Measurements from ENCODE around the gene MCTP2. TPM values are rescaled to one million over a fixed set of nuclear protein-coding genes. Genes with fewer than 3 reads are reported as not detected.
A peak's percentile ranks its signal among the peaks of the same experiment; 100 is the strongest.
"Not testable (repeated sequence)": the region's sequence is repeated elsewhere in the genome, so short reads cannot be mapped to it uniquely, and the experiment has no call there.

The MCTP2 gene
- total RNA-seq, 1 donor from 2014 or later, result 32.3 TPM

DNA sequence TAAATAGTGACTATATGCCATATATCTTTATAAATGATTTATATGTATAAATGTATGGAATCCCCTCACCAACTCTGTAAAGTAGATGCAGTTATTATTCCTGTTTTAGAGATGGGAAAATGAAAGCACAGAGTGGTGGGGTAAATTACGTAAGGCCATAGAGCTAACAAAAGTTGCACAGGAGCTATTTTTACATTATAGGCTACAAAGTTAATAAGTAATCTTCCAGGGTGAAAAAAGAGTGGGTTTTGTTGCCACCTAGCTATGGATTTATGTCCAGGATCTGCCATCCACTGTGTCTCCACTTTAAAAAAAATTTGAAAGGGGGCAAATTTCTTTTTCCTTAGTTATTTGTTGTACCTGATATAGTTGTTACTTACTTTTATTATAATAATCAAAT is 235.7 kb downstream of the MCTP2 start:
- DNase-seq (ENCODE audit: low spot score) (no peak), ATAC-seq (no peak)
- intact Hi-C loops (cut with DNase I), result no loop called here

DNA sequence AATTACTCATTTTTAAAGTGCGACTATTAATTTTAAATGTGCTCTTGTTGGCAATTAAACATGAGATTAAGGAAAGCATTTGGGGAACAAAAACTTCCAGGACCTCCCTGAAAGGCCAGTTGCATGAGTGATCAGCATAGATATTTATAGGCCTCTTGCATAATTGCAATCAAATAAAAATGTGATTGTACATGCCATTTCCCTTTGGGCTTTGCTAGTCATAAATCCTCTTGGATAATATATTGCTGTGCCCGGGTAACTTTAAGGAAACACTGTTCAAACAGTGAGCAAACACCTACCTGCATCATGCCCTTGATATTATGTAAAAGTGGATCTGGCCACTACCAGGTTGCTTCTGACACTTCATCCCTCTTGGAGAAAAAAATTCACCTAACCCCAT is 239.1 kb downstream of the MCTP2 start:
- intact Hi-C loops (cut with DNase I), result no loop called here
- DNase-seq (ENCODE audit: low spot score) (no peak), ATAC-seq (no peak)

DNA sequence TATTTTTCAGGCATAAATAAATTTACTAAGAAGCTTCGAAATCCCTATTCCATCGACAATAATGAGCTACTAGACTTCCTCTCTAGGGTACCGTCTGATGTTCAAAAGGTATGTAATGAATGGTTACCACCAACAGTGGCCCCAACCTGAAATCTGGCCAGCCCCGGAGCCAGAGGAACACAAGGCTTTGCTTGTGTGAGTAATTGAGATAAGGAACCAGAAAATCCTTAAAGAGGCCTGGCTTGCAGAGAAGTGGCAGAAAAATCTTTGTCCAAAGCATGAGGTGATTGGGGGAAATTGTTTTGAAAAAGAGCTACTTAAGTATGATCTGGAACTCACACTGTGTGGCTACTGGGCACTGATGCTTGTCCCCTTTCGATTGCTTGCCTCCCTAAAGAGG is 245.3 kb downstream of the MCTP2 start:
- intact Hi-C loops (cut with DNase I), result no loop called here
- no peak for DNase-seq (ENCODE audit: low spot score)
- no peak for ATAC-seq

DNA sequence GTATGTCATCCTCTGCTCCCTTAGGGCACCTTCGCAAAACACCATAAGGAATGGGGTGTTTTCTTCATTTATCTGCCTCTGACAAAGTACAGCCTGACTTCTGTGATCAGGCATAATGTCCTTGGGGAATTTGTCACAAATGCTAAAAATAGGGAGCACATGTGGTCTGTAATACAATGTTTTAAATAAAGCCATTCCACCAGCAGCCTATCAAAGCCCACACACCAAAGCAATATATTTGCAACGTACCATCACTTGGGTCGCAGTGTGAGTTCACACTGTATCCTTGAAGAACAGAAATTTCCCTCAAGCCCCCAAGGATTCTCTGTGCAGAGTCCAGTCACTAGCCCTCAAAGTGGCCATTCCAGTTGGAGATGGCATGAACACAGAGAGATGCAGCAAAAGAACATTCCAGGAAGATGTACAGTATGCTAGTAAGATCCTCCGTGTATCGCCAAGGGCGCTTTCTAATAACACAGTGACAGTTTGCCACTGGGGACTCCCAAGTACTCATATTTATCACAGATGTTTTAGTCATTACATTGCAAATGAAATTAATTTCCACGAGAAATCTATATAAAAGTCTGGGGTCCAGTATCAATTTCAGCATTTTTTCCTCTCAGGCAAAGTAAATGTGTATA is 246.7 kb downstream of the MCTP2 start:
- ATAC-seq (no peak), DNase-seq (ENCODE audit: low spot score) (no peak)
- intact Hi-C loops (cut with DNase I), result no loop called here

DNA sequence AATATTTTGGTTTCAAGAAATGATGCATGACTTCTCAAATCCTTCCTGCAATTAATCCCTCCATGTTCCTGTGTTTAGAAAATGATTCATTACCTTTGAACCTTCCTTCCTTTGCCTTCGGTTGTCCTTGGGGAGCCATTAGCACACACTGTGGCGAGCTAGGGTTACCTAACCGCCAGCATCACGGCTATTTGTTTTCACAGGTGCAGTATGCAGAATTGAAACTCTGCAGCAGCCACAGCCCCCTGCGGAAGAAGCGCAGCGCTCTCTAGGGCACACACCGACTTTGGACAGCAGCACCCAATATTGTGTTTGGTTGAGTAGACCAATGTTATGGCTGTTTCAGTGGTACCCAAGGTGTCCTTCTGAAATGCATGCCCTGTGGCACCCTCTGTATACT is 247.4 kb downstream of the MCTP2 start:
- no peak for DNase-seq (ENCODE audit: low spot score)
- ATAC-seq, result peak; percentile 74
- intact Hi-C loops (cut with DNase I), result no loop called here

DNA sequence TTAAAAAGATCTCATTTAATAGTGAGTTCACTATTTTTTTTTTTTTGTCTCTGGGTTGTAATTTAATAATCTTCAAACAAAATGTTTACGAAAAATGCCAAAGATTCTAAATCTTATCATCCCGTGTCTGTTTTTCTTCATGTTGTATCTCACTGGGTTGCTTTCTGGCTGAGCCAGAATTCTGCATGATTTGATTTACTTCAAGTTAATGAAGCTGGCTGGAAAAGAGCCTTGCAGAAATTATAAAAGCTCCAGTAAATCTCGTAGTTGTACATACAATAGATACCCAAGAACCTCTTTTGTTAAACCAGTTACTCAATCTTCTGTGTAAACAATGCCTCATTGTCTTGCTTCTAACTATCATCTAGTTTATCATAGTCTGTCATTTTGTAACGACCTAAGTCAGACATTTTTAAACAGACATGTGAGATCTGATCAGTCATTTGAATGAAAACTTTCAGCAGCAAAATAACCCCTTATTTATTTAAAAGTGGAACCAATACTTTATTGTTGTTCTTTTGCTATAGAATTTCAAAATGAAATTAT is 249.0 kb downstream of the MCTP2 start:
- DNase-seq (ENCODE audit: low spot score) (no peak), ATAC-seq (no peak)
- intact Hi-C loops (cut with DNase I), result no loop called here

DNA sequence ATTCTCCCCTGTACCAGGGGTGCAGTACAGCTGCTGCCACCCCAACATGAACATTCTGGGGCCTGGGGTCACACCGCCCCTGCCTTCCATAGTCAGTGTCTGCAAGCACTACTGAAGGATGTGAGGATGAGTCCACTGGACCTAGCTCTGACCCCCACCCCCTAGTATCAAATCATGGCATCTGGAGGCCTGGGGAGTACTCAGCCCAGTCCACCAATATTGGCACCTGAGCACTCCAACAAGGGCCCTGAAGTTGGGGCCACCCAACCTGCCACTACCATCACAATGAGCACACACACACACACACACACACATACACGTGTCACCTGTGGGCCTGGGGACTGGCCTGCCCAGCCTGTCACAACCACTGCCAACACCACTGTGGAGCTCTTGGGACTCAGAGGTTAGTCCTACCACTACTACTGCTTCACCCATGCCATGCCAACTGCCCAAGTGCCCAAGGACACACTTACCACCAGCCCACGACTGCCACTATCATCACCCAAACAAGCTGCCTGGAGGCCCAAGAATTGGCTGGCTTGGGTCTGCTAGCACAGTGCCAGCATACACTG is 253.9 kb downstream of the MCTP2 start:
- ATAC-seq, result no peak
- no peak for DNase-seq (ENCODE audit: low spot score)
- intact Hi-C loops (cut with DNase I), result no loop called here

DNA sequence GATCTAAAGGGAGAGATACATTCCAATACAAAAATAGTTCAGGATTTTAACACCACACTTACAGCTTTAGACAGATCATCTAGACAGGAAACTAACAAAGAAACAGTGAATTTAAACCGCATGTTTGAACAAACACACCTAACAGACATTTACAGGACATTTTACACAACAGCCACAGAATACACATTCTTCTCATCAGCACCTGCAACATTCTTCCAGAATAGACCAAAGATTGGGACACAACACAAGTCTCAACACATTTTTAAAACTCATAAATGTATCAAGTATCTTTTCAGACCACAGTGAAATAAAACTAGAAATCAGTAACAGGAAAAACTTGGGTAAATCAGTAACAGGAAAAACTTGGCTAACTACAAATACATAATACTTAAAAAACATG is 256.3 kb downstream of the MCTP2 start:
- intact Hi-C loops (cut with DNase I), result no loop called here
- ATAC-seq, result no peak
- no peak for DNase-seq (ENCODE audit: low spot score)

DNA sequence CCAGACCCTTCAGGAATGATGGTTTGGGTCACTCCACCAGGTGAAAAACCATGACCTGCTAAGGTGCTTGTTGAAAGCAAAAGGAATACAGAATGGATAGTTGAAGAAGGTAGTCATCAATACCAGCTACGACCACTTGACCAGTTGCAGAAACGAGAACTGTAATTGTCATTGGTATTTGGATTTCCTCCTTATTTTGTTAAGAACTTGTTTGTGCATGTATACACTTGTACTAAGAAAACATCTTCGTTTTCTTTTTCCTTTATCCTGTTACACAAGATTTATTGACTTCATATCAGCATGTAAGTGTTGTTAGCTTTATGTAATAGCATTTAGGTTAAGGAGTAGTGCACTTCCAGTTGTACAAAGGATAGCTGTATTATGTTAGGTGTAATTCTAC is 261.8 kb downstream of the MCTP2 start:
- DNase-seq (ENCODE audit: low spot score) (no peak), ATAC-seq (no peak)
- intact Hi-C loops (cut with DNase I), result no loop called here

DNA sequence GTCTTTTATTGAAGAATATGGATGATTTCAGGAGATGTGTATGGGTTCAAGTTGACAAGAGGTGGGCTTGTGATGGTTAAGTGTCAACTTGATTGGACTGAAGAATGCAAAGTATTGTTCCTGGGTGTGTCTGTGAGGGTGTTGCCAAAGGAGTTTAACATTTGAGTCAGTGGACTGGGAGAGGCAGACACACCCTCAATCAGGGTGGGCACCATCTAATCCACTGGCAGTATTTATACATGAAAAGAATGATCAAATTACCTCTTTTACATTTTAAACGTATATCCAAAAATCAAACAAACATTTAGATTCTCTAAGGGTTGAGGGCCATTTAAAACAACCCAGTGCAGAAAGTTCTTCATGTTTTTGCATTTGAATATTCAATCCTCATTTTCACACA is 262.2 kb downstream of the MCTP2 start:
- DNase-seq (ENCODE audit: low spot score); intact Hi-C loops (cut with DNase I); ATAC-seq: not testable (repeated sequence)

DNA sequence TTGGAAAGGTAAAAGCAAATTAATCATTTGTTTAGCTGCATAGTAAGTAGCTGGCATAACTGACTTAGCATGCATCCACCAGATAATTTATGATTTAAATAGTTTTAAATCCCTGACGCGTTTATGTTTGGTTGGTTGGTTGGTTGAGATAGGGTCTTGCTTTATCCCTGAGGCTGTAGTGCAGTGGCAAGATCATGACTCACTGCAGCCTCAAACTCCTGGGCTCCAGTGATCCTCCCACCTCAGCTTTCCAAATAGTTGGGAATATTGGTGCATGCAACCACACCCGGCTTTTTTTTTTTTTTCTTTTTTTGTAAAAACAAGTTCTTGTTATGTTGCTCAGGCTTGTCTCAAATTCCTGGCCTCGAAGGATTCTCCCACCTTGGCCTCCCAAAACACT is 263.4 kb downstream of the MCTP2 start:
- intact Hi-C loops (cut with DNase I), result no loop called here
- ATAC-seq, result no peak
- DNase-seq (ENCODE audit: low spot score), result no peak

DNA sequence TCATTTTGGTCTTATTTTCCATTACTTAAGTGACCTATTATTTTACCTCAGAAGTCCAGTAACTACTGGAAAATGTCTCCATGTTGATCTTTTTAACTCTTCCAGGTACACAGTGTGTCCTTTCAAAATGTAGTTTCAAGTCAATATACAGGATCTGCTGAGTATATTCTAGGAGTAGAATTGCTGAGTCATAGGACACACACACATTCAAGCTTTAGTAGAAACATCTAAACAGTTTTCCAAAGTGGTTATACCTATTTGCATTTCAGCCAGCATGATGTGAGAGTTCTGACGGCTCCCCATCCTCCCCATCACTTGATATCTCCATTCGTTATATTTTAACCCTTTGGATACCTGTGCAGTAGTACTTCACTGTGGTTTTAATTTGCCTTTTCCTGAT is 271.9 kb downstream of the MCTP2 start:
- DNase-seq (ENCODE audit: low spot score) (no peak), ATAC-seq (no peak)
- intact Hi-C loops (cut with DNase I), result no loop called here

DNA sequence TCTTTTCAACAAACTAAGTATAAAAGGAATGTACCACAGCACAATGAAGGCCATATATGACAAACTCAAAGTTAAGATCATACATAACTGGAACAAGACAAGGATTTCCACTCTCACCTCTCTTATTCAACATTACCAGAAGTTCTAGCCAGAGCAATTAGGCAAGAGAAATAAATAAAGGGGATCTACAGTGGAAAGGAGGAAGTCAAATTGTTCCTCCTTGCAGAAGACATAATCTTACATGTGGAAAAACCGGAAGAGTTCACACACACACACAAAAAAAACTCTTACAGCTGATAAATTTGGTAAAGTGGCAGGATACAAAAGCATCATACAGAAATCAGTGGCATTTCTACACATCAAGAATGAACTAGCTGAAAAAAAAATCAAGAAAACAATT is 277.9 kb downstream of the MCTP2 start:
- intact Hi-C loops (cut with DNase I), result no loop called here
- DNase-seq (ENCODE audit: low spot score), result no peak
- ATAC-seq, result no peak

DNA sequence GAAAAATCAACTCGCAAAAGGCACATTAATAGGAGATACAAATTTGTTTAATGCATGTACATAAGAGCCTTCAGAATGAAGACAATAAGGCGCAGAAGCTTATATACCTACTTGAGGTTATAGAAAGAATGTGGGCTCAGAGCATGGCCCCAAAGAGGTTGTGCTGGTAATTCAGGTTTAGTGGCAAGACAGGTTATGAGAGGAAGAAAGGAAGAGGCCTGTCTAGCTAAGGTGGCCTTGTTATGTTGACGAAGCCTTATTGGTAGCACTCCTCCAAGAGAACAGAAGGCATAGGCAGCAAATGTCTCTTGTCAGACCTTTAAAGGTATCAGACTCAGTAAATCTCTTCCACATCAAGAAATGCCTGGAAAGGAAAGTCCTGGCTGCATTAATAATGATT is 290.8 kb downstream of the MCTP2 start:
- DNase-seq (ENCODE audit: low spot score), result no peak
- intact Hi-C loops (cut with DNase I), result no loop called here
- ATAC-seq, result no peak

DNA sequence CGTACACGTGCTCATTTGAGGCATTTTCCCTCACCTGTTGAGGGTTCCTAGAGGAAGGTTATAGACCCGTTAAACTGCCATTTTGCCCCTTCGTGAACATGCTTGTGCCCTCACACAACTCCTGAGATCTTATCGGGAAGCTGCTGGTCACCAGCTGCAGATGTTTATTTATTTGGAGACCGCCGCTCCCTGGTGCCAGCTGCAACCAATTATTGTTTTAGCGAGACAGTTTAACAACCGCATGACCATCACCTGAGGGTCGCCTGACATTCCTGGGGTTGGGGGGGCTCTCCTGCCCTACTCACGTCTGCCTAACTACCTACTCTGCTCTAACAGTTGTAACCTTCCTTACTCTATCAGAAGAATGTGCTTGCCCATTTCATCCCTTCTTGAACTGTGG is 292.5 kb downstream of the MCTP2 start:
- DNase-seq (ENCODE audit: low spot score) (no peak), ATAC-seq (no peak)
- intact Hi-C loops (cut with DNase I), result no loop called here

DNA sequence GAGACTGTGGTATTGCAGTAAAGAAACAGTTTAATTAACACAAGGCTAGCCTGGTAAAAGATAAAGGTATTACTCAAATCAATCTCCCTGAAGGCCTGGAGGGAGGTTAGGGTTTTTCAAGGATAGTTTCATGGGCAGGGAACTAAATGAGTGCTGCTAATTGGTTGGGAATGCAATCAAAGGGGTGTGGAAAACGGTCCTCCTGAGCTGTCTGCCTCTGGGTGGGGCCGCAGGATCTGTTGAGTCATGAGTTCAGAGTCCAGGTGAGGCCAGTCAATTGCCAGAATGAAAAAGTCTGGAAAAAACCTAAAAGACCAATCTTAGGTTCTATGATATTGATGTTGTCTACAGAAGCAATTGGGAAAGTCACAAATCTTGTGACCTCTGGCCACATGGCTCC is 293.2 kb downstream of the MCTP2 start:
- no peak for ATAC-seq

DNA sequence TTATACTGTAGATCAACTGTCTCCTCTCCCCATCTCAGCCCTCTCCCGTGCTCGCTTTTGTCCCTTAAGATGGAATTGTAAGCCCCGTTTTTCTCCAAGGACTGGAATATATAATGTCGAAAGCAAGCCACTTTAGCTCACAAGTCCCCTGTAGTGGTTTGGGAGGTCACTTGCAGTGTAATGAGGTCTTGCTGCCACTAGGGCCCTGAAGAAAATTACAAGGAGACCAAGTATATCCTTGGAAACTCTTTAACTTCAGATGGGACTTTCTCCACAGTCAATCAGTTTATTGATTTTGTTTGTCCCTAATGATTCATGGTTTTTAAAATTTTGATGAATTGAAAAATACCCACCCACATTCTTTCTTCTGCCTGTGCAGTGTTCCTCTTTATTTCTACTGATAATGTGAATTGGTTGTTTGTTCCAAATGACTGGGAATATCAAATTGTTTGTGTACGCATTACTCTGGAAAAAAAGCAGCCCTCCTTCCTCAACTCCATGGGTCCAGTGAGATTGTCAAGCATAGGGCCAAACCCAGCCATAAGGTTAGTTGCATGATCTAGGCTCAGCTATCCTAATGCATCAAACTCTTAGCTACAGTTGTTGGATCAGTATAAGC is 294.8 kb downstream of the MCTP2 start:
- intact Hi-C loops (cut with DNase I), result no loop called here
- no peak for DNase-seq (ENCODE audit: low spot score)
- no peak for ATAC-seq

More for the DNA sequence above, 293.2 kb downstream of the MCTP2 start:
- DNase-seq (ENCODE audit: low spot score), result no peak
- intact Hi-C loops (cut with DNase I), result no loop called here

DNA sequence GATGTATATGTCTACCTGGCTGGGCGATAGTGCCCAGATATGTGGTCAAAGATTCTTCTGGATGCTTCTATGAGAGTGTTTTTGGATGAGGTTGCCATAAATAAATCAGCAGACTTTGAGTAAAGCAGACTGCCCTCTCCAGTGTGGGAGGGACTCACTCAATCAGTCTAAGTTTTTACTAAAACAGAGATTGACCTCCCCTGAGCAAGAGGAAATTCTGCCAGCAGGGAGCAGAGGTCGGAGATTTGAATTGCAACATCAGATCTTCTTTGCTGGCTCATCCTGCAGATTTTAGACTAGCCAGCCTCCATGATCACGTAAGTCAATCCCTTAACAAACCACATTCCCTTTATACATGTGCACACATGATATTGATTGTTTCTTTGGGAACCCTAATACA is 300.9 kb downstream of the MCTP2 start:
- intact Hi-C loops (cut with DNase I), result no loop called here
- DNase-seq (ENCODE audit: low spot score), result peak; percentile 71
- ATAC-seq, result peak; percentile 91

Measured in sciatic nerve (tissue), 2 donors.